Lower leg skin (tissue), 3 donors: ENCODE data around the gene HCN2.

Experiments
- CTCF ChIP-seq, 3 donors: fragments of 450-650 bp; IDR thresholded peaks; one replicate each; pipeline ENCODE4 v1.5.1; 2016; ENCODE audit warnings: antibody characterized with exemption in 3 of 3, mild to moderate bottlenecking in 3 of 3, moderate library complexity in 2 of 3
- POLR2A ChIP-seq, 2 donors: fragments of 450-650 bp; IDR thresholded peaks; one replicate each; pipeline ENCODE4 v1.6.1; 2016 to 2017; ENCODE audit warnings: antibody characterized with exemption in 2 of 2, mild to moderate bottlenecking in 1 of 2, moderate library complexity in 1 of 2

GRCh38 chr19:621819-622218 lies 32.1 kb downstream of the HCN2 start:
- no peak for TF ChIP-seq CTCF (IDR thresholded peaks at IDR 0.05)
- no peak for TF ChIP-seq POLR2A (IDR thresholded peaks at IDR 0.05)
